Osteocyte (in vitro differentiated cells): ENCODE measurements around the gene RPEL1. TPM values are rescaled to one million over a fixed set of nuclear protein-coding genes. Genes with fewer than 3 reads are reported as not detected.

Experiments
- DNase-seq: peaks from one replicate; pipeline ENCODE4 v3.0.0; 2021; ENCODE audit warnings: mixed read lengths; ENCODE audit not compliant: unreplicated experiment; ENCODE audit errors: extremely low spot score
- H3K27ac Mint-ChIP-seq: one replicate; pipeline ENCODE4 v1.8.0; 2021; ENCODE audit warnings: mild to moderate bottlenecking, mixed read lengths; ENCODE audit not compliant: unreplicated experiment
- H3K27me3 Mint-ChIP-seq: one replicate; pipeline ENCODE4 v1.8.0; 2021; ENCODE audit warnings: mixed read lengths; ENCODE audit not compliant: unreplicated experiment
- H3K36me3 Mint-ChIP-seq: one replicate; pipeline ENCODE4 v1.8.0; 2021; ENCODE audit warnings: mixed read lengths; ENCODE audit not compliant: unreplicated experiment
- H3K4me1 Mint-ChIP-seq: one replicate; pipeline ENCODE4 v1.8.0; 2021; ENCODE audit warnings: mixed read lengths; ENCODE audit not compliant: unreplicated experiment
- H3K4me3 Mint-ChIP-seq: one replicate; pipeline ENCODE4 v1.8.0; 2021; ENCODE audit warnings: mild to moderate bottlenecking, moderate library complexity, mixed read lengths; ENCODE audit not compliant: unreplicated experiment
- H3K9me3 Mint-ChIP-seq: one replicate; pipeline ENCODE4 v1.8.0; 2021; ENCODE audit warnings: mixed read lengths; ENCODE audit not compliant: unreplicated experiment
- CTCF ChIP-seq: fragments of 200-600 bp; sonication (generic); IDR thresholded peaks from 2 replicates; pipeline ENCODE4 v1.5.0; 2021; ENCODE audit warnings: antibody characterized with exemption, mild to moderate bottlenecking, moderate library complexity
- total RNA-seq: library from RNA; stranded (reverse); gene quantifications from 2 replicates; pipeline ENCODE4 v1.2.1, GENCODE V29; 2021

RPEL1 gene
- total RNA-seq, 1 donor from 2014 or later = not detected

GRCh38 chr10:103277713-103278536, 32.2 kb downstream of the RPEL1 start:
- H3K27me3 Mint-ChIP-seq = peaks cover 40% of the 10 kb centered on the region
- no peaks in the 10 kb centered on the region for H3K36me3 Mint-ChIP-seq
- peaks cover 23% of the 10 kb centered on the region for H3K4me1 Mint-ChIP-seq
- H3K4me3 Mint-ChIP-seq = peak overlapping the region; percentile 18
- no peak overlapping the region for H3K27ac Mint-ChIP-seq
- DNase-seq = no peak
- TF ChIP-seq CTCF = no peak
- H3K9me3 Mint-ChIP-seq = no peaks in the 10 kb centered on the region

- Mint-ChIP-seq H3K36me3 (no peaks in the 10 kb centered on the region), H3K27me3 (peaks cover 43% of the 10 kb centered on the region), H3K9me3 (no peaks in the 10 kb centered on the region), H3K27ac (no peak overlapping the region), H3K4me1 (peaks cover 18% of the 10 kb centered on the region), H3K4me3 (no peak overlapping the region)
- no peak for TF ChIP-seq CTCF
- DNase-seq = no peak
Observed at GRCh38 chr10:103278537-103278823, 32.8 kb downstream of the RPEL1 start.

GRCh38 chr10:103278862-103279298, 33.2 kb downstream of the RPEL1 start:
- Mint-ChIP-seq H3K27me3 (peaks cover 43% of the 10 kb centered on the region), H3K9me3 (no peaks in the 10 kb centered on the region), H3K36me3 (no peaks in the 10 kb centered on the region), H3K4me3 (peak overlapping the region; percentile 67), H3K4me1 (peaks cover 14% of the 10 kb centered on the region), H3K27ac (no peak overlapping the region)
- no peak for DNase-seq
- no peak for TF ChIP-seq CTCF

- Mint-ChIP-seq H3K9me3 (no peaks in the 10 kb centered on the region), H3K4me3 (no peak overlapping the region), H3K36me3 (no peaks in the 10 kb centered on the region), H3K27ac (no peak overlapping the region), H3K27me3 (peaks cover 43% of the 10 kb centered on the region), H3K4me1 (peaks cover 11% of the 10 kb centered on the region)
- TF ChIP-seq CTCF = no peak
- no peak for DNase-seq
Observed at GRCh38 chr10:103280031-103280430, 34.3 kb downstream of the RPEL1 start.

GRCh38 chr10:103280506-103280905, 34.8 kb downstream of the RPEL1 start:
- no peak for DNase-seq
- Mint-ChIP-seq H3K9me3 (no peaks in the 10 kb centered on the region), H3K27me3 (peaks cover 40% of the 10 kb centered on the region), H3K4me1 (peaks cover 11% of the 10 kb centered on the region), H3K4me3 (no peak overlapping the region), H3K36me3 (no peaks in the 10 kb centered on the region), H3K27ac (no peak overlapping the region)
- no peak for TF ChIP-seq CTCF
